Psoas muscle (tissue), 8 donors: ENCODE results near the gene AHRR. TPM values are rescaled to one million over a fixed set of nuclear protein-coding genes. Genes with fewer than 3 reads are reported as not detected.

Source experiments
- ATAC-seq, 4 donors: fragments of 200-7000 bp; cut with Tn5 transposase; one replicate each; pipeline ENCODE4 v1.9.1; 2020; ENCODE audit warnings: moderate library complexity in 3 of 4, mild to moderate bottlenecking in 2 of 4
- DNase-seq, 2 donors: peaks; one replicate each; pipeline ENCODE4 v3.0.0-alpha.2; 2020
- H3K27ac ChIP-seq: fragments of 200-600 bp; one replicate; pipeline ENCODE4 v1.8.0; 2022
- H3K27me3 ChIP-seq, 3 donors: fragments of 200-600 bp in 1 of 3; one replicate each; pipeline versions ENCODE4 v1.6.1 to v1.8.0; 2013 to 2022; ENCODE audit warnings: low read length in 2 of 3, mild to moderate bottlenecking in 2 of 3, moderate library complexity in 1 of 3; ENCODE audit not compliant: insufficient read depth in 3 of 3
- H3K36me3 ChIP-seq, 2 donors: fragments of 200-600 bp in 1 of 2; one replicate each; pipeline versions ENCODE4 v1.6.1 to v1.8.0; 2013 to 2022; ENCODE audit warnings: low read depth in 1 of 2, mild to moderate bottlenecking in 1 of 2, moderate library complexity in 1 of 2; ENCODE audit not compliant: insufficient read depth in 1 of 2
- H3K4me1 ChIP-seq: fragments of 200-600 bp; one replicate; pipeline ENCODE4 v1.8.0; 2022
- H3K4me3 ChIP-seq: fragments of 200-600 bp; one replicate; pipeline ENCODE4 v1.8.0; 2022; ENCODE audit warnings: mild to moderate bottlenecking
- H3K9me3 ChIP-seq: fragments of 200-600 bp; one replicate; pipeline ENCODE4 v1.8.0; 2022
- CTCF ChIP-seq: fragments of 200-600 bp; IDR thresholded peaks from one replicate; pipeline ENCODE4 v1.8.0; 2022; ENCODE audit warnings: antibody characterized with exemption
- WGBS, 3 donors: extraction: QIAGEN DNeasy Blood & Tissue Kit; methylation state at CpG; one replicate each; pipeline versions ENCODE4 v1.1.6 to v1.1.7; 2013; 5-methylcytosine and 5-hydroxymethylcytosine counted together
- intact Hi-C, 2 donors: fragments of 100-400 bp; cut with DNase I; formaldehyde crosslinking; loops; one replicate each; pipeline versions ENCODE4 v1.11.0 to v1.14.2; 2022
- polyA plus RNA-seq, 3 donors: library from polyadenylated mRNA; stranded (reverse); fragments of 200-250 nt; gene quantifications; one replicate each; pipeline ENCODE4 v1.2.3, GENCODE V29; 2013
- total RNA-seq, 4 donors: library from RNA; stranded (reverse); fragmentation: NEBNext Ultra II Directional in 2 of 4; extraction: Animal tissue kit (Norgen Biotek cat#: 25700) in 2 of 4; gene quantifications; one replicate each; pipeline versions ENCODE4 v1.2.1 to v1.2.4, GENCODE V29; 2021 to 2023
- donor health status: healthy with polysubstance abuse.
- donor health status: DM: no; HTN: no; CAD: no; lungs with moderate emphysema.
- donor health status: Bipolar disorder and iron deficiency.
- donor health status: healthy.
- donor health status: DM: yes; HTN: yes; CAD: no.
- donor health status: DM: no; HTN: no; CAD: no.
- donor health status: DM: no; HTN: no; CAD: no.
- donor health status: DM: yes; HTN: yes; CAD: no.

Gene AHRR
- total and polyA plus RNA-seq, 7 donors, result 0.10 to 7.4 (median 0.45) TPM

GRCh38 chr5:370311-370958 lies 48.9 kb downstream of the AHRR start:
- WGBS, 3 donors, result 91 to 98% (median 92%) methylated on average over 13 to 14 of the region's 14 CpGs

GRCh38 chr5:370959-371810 lies 49.7 kb downstream of the AHRR start:
- no peak for TF ChIP-seq CTCF
- DNase-seq, result no peak
- Histone ChIP-seq H3K27ac (no peak overlapping the region), H3K4me3 (no peak overlapping the region), H3K27me3 (peaks cover 0 to 43% (median 9%) of the 10 kb centered on the region in 3 donors), H3K36me3 (no peaks in the 10 kb centered on the region), H3K9me3 (no peaks in the 10 kb centered on the region), H3K4me1 (no peaks in the 10 kb centered on the region)
- intact Hi-C loops, result no loop called here
- no peak for ATAC-seq
- WGBS, 3 donors, result 80 to 85% (median 81%) methylated on average over 19 of the region's 19 CpGs

More at GRCh38 chr5:370311-370958, 48.9 kb downstream of the AHRR start:
- intact Hi-C loops, result no loop called here
- no peak overlapping the region for H3K4me3 ChIP-seq
- no peaks in the 10 kb centered on the region for H3K36me3 ChIP-seq
- DNase-seq (no peak), ATAC-seq (no peak)
- no peak for TF ChIP-seq CTCF
- H3K9me3 ChIP-seq, result peaks cover 4% of the 10 kb centered on the region
- H3K27me3 ChIP-seq, result peaks cover 0 to 37% (median 9%) of the 10 kb centered on the region in 3 donors
- no peaks in the 10 kb centered on the region for H3K4me1 ChIP-seq
- H3K27ac ChIP-seq, result no peak overlapping the region

GRCh38 chr5:371811-372555 lies 50.5 kb downstream of the AHRR start:
- ATAC-seq, result no peak
- no peaks in the 10 kb centered on the region for H3K4me1 ChIP-seq
- no peak overlapping the region for H3K4me3 ChIP-seq
- no peak for TF ChIP-seq CTCF
- H3K36me3 ChIP-seq, result no peaks in the 10 kb centered on the region
- peaks cover 0 to 43% (median 9%) of the 10 kb centered on the region in 3 donors for H3K27me3 ChIP-seq
- no peaks in the 10 kb centered on the region for H3K9me3 ChIP-seq
- H3K27ac ChIP-seq, result no peak overlapping the region
- 72 to 81% (median 74%) methylated on average over 12 of the region's 12 CpGs for WGBS, 3 donors
- no peak for DNase-seq
- intact Hi-C loops, result no loop called here

- intact Hi-C loops, result no loop called here
- Histone ChIP-seq H3K4me1 (no peaks in the 10 kb centered on the region), H3K36me3 (no peaks in the 10 kb centered on the region), H3K4me3 (no peak overlapping the region), H3K27ac (no peak overlapping the region), H3K9me3 (no peaks in the 10 kb centered on the region), H3K27me3 (peaks cover 0 to 43% (median 9%) of the 10 kb centered on the region in 3 donors)
- no peak for ATAC-seq
- TF ChIP-seq CTCF, result no peak
- 86 to 90% (median 87%) methylated on average over 13 of the region's 13 CpGs for WGBS, 3 donors
- DNase-seq, result no peak
These were observed 51.1 kb downstream of the AHRR start for GRCh38 chr5:372556-372995.
